ENCODE results near the gene ITFG2. TPM values are rescaled to one million over a fixed set of nuclear protein-coding genes. Genes with fewer than 3 reads are reported as not detected.
A peak's percentile ranks its signal among the peaks of the same experiment; 100 is the strongest.

Gene ITFG2
- total and polyA plus RNA-seq, 2 of the 13 experiments (the other 11 are each of a cell fraction or from before 2014, with no cell fraction given) = 14.8 to 15.5 TPM

DNA sequence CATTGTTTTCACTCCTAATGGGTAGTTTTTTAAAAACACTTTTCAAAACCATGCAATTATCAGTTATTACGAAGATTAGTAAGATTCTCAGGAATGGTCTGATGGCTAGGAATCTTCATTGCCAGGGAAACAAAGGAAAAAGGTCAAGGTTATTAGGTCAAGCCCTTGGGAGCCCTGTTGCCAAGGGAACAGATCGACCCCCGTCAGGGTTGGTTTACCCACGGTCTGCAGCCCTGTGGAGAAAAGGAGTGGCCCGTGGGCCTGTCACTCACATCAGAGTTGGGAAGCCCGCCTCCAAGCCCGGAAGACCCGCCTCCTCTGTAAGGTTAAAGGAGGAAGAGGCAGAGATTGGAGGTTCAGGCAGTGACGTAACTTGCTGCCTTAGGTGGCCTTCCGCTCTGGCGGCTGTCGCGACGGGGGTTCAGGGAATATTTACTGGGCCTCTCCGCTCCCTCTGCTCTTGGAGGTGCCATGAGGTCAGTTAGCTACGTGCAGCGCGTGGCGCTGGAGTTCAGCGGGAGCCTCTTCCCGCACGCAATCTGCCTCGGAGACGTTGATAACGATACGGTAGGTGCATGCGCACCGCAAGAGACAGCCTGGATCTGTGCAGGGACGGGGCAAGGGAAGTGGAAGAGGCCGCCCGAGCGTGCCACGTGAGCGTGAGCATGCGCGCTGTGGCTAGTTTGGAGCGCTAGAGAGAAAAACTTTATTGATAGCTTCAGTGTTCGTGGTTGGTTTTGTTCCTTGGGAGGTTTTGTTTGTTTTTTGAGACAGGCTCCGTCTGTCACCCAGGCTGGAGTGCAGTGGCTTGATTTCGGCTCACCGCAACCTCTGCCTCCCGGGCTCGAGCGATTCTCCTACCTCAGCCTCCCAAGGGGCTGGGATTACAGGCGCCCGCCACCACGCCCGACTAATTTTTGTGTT is at the start of gene ITFG2 (continued):
- TF ChIP-seq ZFP36L1 (CRISPR knock-in tag; IDR thresholded peaks at IDR 0.05) (no peak), ZNF367 (CRISPR knock-in tag; IDR thresholded peaks at IDR 0.05; ENCODE audit: borderline replicate concordance) (peak; percentile 58; the same call in 1 of the 2 replicates), ZFP90 (CRISPR knock-in tag; IDR thresholded peaks at IDR 0.05; ENCODE audit: borderline replicate concordance) (peak; percentile 81), RFXAP (CRISPR knock-in tag; IDR thresholded peaks at IDR 0.05; ENCODE audit: borderline replicate concordance) (peak; percentile 93), HOXA3 (CRISPR knock-in tag; IDR thresholded peaks at IDR 0.05) (peak; percentile 92), SP4 (CRISPR knock-in tag; IDR thresholded peaks at IDR 0.05) (peak; percentile 67; the same call in 1 of the 2 replicates), ZNF550 (CRISPR knock-in tag; IDR thresholded peaks at IDR 0.05; ENCODE audit: borderline replicate concordance) (no peak), RFX5 (IDR thresholded peaks at IDR 0.05; ENCODE audit: low read depth, low read length) (no peak), ZNF674 (CRISPR knock-in tag; IDR thresholded peaks at IDR 0.05; ENCODE audit: low read depth) (no peak), ZNF501 (CRISPR knock-in tag; IDR thresholded peaks at IDR 0.05) (peak; percentile 94), ZSCAN20 (CRISPR knock-in tag; IDR thresholded peaks at IDR 0.05; ENCODE audit: borderline replicate concordance) (no peak), TBX2 (CRISPR knock-in tag; IDR thresholded peaks at IDR 0.05; ENCODE audit: borderline replicate concordance) (peak; percentile 89), DPF2 (CRISPR knock-in tag; IDR thresholded peaks at IDR 0.05; ENCODE audit: borderline replicate concordance, low read depth) (no peak), PPARG (CRISPR knock-in tag; conservative IDR thresholded peaks at IDR 0.05) (peak; percentile 20; the same call in 1 of the 2 replicates)
- TF ChIP-seq, protein P1, sequence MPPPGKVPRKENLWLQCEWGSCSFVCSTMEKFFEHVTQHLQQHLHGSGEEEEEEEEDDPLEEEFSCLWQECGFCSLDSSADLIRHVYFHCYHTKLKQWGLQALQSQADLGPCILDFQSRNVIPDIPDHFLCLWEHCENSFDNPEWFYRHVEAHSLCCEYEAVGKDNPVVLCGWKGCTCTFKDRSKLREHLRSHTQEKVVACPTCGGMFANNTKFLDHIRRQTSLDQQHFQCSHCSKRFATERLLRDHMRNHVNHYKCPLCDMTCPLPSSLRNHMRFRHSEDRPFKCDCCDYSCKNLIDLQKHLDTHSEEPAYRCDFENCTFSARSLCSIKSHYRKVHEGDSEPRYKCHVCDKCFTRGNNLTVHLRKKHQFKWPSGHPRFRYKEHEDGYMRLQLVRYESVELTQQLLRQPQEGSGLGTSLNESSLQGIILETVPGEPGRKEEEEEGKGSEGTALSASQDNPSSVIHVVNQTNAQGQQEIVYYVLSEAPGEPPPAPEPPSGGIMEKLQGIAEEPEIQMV (CRISPR knock-in tag; IDR thresholded peaks at IDR 0.05; ENCODE audit: low read depth) = peak; percentile 93; the same call in 1 of the 2 replicates
- TF ChIP-seq, protein P2, sequence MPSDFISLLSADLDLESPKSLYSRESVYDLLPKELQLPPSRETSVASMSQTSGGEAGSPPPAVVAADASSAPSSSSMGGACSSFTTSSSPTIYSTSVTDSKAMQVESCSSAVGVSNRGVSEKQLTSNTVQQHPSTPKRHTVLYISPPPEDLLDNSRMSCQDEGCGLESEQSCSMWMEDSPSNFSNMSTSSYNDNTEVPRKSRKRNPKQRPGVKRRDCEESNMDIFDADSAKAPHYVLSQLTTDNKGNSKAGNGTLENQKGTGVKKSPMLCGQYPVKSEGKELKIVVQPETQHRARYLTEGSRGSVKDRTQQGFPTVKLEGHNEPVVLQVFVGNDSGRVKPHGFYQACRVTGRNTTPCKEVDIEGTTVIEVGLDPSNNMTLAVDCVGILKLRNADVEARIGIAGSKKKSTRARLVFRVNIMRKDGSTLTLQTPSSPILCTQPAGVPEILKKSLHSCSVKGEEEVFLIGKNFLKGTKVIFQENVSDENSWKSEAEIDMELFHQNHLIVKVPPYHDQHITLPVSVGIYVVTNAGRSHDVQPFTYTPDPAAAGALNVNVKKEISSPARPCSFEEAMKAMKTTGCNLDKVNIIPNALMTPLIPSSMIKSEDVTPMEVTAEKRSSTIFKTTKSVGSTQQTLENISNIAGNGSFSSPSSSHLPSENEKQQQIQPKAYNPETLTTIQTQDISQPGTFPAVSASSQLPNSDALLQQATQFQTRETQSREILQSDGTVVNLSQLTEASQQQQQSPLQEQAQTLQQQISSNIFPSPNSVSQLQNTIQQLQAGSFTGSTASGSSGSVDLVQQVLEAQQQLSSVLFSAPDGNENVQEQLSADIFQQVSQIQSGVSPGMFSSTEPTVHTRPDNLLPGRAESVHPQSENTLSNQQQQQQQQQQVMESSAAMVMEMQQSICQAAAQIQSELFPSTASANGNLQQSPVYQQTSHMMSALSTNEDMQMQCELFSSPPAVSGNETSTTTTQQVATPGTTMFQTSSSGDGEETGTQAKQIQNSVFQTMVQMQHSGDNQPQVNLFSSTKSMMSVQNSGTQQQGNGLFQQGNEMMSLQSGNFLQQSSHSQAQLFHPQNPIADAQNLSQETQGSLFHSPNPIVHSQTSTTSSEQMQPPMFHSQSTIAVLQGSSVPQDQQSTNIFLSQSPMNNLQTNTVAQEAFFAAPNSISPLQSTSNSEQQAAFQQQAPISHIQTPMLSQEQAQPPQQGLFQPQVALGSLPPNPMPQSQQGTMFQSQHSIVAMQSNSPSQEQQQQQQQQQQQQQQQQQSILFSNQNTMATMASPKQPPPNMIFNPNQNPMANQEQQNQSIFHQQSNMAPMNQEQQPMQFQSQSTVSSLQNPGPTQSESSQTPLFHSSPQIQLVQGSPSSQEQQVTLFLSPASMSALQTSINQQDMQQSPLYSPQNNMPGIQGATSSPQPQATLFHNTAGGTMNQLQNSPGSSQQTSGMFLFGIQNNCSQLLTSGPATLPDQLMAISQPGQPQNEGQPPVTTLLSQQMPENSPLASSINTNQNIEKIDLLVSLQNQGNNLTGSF (CRISPR knock-in tag; IDR thresholded peaks at IDR 0.05) = peak; percentile 95
- TF ChIP-seq, protein P3, sequence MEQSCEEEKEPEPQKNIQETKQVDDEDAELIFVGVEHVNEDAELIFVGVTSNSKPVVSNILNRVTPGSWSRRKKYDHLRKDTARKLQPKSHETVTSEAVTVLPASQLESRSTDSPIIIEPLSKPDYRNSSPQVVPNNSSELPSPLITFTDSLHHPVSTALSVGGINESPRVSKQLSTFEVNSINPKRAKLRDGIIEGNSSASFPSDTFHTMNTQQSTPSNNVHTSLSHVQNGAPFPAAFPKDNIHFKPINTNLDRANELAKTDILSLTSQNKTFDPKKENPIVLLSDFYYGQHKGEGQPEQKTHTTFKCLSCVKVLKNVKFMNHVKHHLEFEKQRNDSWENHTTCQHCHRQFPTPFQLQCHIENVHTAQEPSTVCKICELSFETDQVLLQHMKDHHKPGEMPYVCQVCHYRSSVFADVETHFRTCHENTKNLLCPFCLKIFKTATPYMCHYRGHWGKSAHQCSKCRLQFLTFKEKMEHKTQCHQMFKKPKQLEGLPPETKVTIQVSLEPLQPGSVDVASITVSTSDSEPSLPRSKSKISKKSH (CRISPR knock-in tag; IDR thresholded peaks at IDR 0.05; ENCODE audit: borderline replicate concordance) = peak; percentile 91; the same call in 1 of the 2 replicates
- TF ChIP-seq, protein P4, sequence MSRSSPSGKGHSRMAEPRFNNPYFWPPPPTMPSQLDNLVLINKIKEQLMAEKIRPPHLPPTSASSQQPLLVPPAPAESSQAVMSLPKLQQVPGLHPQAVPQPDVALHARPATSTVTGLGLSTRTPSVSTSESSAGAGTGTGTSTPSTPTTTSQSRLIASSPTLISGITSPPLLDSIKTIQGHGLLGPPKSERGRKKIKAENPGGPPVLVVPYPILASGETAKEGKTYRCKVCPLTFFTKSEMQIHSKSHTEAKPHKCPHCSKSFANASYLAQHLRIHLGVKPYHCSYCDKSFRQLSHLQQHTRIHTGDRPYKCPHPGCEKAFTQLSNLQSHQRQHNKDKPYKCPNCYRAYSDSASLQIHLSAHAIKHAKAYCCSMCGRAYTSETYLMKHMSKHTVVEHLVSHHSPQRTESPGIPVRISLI (CRISPR knock-in tag; IDR thresholded peaks at IDR 0.05; ENCODE audit: borderline replicate concordance) = peak; percentile 58; the same call in 1 of the 2 replicates
